MM.1S (cell line): ENCODE data around the gene OR1F1.

Experiments used
- DNase-seq: peaks from one replicate; pipeline ENCODE4 v3.0.0-alpha.2; 2015
- H2AFZ ChIP-seq: fragments of 300-600 bp; sonication (generic); 2 replicates; pipeline ENCODE4 v1.6.0; 2016; ENCODE audit warnings: antibody characterized with exemption, low read length
- H3F3A ChIP-seq: fragments of 300-600 bp; sonication (generic); 2 replicates; pipeline ENCODE4 v1.6.1; 2016; ENCODE audit warnings: mild to moderate bottlenecking, antibody characterized with exemption, low read length, moderate library complexity, mixed read lengths; ENCODE audit not compliant: insufficient read depth
- H3K27ac ChIP-seq: fragments of 300-600 bp; sonication (generic); 2 replicates; pipeline ENCODE4 v1.5.1; 2016; ENCODE audit warnings: mild to moderate bottlenecking, low read length
- H3K27me3 ChIP-seq: fragments of 300-600 bp; sonication (generic); replicated peaks from 2 replicates; pipeline ENCODE4 v1.6.0; 2016; ENCODE audit warnings: low read length; ENCODE audit not compliant: insufficient read depth
- H3K36me3 ChIP-seq: fragments of 300-600 bp; sonication (generic); replicated peaks from 2 replicates; pipeline ENCODE4 v1.6.1; 2016; ENCODE audit warnings: mild to moderate bottlenecking, low read length, mixed read lengths; ENCODE audit not compliant: insufficient read depth
- H3K4me1 ChIP-seq: fragments of 300-600 bp; sonication (generic); 2 replicates; pipeline ENCODE4 v1.6.1; 2016; ENCODE audit warnings: low read length, mixed read lengths
- H3K4me2 ChIP-seq: fragments of 300-600 bp; sonication (generic); 2 replicates; pipeline ENCODE4 v1.6.0; 2016; ENCODE audit warnings: low read depth, low read length
- H3K4me3 ChIP-seq: fragments of 300-600 bp; sonication (generic); 2 replicates; pipeline ENCODE4 v1.5.1; 2016; ENCODE audit warnings: low read length, mixed read lengths
- H3K79me2 ChIP-seq: fragments of 300-600 bp; sonication (generic); 2 replicates; pipeline ENCODE4 v1.6.1; 2016; ENCODE audit warnings: mixed run types, low read length, mixed read lengths
- H3K9ac ChIP-seq: fragments of 300-600 bp; sonication (generic); 2 replicates; pipeline ENCODE4 v1.6.1; 2016; ENCODE audit warnings: low read length, mixed read lengths
- H3K9me2 ChIP-seq: fragments of 300-600 bp; sonication (generic); replicated peaks from 2 replicates; pipeline ENCODE4 v1.6.1; 2016; ENCODE audit warnings: mild to moderate bottlenecking, low read length, mixed read lengths; ENCODE audit not compliant: insufficient read depth
- H3K9me3 ChIP-seq: fragments of 300-600 bp; sonication (generic); replicated peaks from 2 replicates; pipeline ENCODE4 v1.6.1; 2016; ENCODE audit warnings: mild to moderate bottlenecking, low read length, mixed read lengths; ENCODE audit not compliant: insufficient read depth
- H4K20me1 ChIP-seq: fragments of 300-600 bp; sonication (generic); 2 replicates; pipeline ENCODE4 v1.6.1; 2016; ENCODE audit warnings: mild to moderate bottlenecking, low read length, moderate library complexity, mixed read lengths; ENCODE audit not compliant: insufficient read depth
- CTCF ChIP-seq: fragments of 300-600 bp; sonication (generic); IDR thresholded peaks from 2 replicates; pipeline ENCODE4 v1.5.1; 2016; ENCODE audit warnings: antibody characterized with exemption, low read length, mixed read lengths
- EZH2 ChIP-seq: fragments of 300-600 bp; sonication (generic); optimal IDR thresholded peaks from 2 replicates; pipeline ENCODE3; 2017; ENCODE audit warnings: low read depth, mild to moderate bottlenecking, antibody characterized with exemption, low read length, mixed read lengths
- EZH2phosphoT487 ChIP-seq: fragments of 300-600 bp; sonication (generic); IDR thresholded peaks from 2 replicates; pipeline ENCODE4 v1.6.1; 2018; ENCODE audit warnings: antibody characterized with exemption, low read length

OR1F1 gene

DNA sequence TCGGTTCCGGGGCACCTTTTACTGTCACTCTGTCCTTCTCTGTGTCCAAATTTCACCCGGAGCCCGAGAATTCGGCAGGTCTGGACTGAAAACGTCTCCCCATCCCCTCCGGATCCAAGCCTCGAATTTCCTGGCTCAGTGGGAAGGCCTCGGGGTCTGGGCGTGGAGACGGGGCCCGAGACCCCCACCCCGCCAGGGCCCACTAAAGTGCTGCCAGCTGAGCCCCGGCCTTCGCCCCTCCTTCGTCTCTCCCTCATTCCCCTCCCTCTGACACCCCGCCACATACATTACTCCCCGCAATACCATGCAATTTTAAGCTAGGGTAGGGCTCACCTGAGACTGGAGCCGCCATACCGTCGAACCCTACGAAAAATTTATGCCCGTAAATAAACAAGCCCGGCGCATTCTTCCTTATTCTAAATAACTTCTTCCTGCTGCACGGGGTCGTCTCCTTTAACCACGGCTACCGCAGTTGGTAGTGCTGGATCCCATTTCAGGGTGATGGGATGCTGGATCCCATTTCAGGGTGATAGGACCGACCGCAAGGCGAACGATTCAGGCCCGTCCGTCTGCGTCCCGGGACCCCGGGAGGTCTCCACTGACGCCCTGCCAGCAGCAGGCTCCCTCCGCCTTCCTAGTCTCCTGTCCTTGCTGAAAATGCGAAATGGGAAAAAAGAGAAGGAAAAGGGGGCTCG, 4.4 kb upstream of the OR1F1 start:
- Histone ChIP-seq H3K4me1 (no peaks in the 10 kb centered on the region), H2AFZ (no peak overlapping the region), H3K27ac (no peak overlapping the region), H3K79me2 (no peaks in the 10 kb centered on the region), H3K9me3 (no peaks in the 10 kb centered on the region), H3K9me2 (no peaks in the 10 kb centered on the region), H3K4me2 (0 out of 2 replicates have a peak overlapping the region, but pooled peaks have one; percentile 12), H4K20me1 (no peaks in the 10 kb centered on the region), H3K4me3 (no peak overlapping the region), H3K36me3 (no peaks in the 10 kb centered on the region), H3K9ac (no peak overlapping the region), H3K27me3 (peaks cover 87% of the 10 kb centered on the region), H3F3A (no peaks in the 10 kb centered on the region)
- TF ChIP-seq EZH2phosphoT487: no peak
- no peak for TF ChIP-seq EZH2
- no peak for TF ChIP-seq CTCF
- no peak for DNase-seq

DNA sequence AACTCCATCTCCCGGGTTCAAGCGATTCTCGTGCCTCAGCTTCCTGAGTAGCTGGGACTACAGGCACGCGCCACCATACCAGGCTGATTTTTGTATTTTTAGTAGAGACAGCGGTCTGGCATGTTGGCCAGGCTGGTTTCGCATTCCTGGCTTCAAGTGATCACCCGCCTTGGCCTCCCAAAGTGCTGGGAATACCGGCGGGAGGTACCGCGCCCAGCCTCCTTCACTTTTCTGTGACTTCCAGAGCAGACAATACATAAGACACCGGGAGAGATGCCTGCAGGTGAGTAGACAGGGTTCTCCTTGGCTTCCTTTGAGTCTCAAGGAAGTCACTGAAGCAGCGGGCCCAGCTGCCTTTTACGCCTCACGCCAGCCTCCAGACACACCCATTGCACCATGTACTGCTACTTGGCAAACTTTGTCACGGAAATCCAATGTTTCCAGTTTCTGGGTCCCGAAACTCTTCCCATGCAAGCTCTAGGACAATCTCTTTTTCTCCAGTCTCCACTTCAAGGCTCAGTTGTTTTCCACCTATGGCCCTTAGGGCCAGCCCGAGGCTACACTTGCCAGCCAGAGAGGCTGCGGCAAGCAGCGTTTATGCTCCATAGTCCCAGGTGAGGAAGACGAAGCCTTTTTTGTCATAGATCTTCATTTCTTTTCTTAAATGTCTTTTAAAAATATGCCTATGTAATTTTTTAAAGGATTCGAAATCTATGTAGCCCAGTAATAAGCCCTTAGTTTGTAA, 886 bp upstream of the OR1F1 start:
- no peaks in the 10 kb centered on the region for H3K79me2 ChIP-seq
- no peak overlapping the region for H3K4me2 ChIP-seq
- no peaks in the 10 kb centered on the region for H3K9me3 ChIP-seq

GRCh38 chr16:3188675-3188924, 596 bp downstream of the OR1F1 start:
- no peaks in the 10 kb centered on the region for H3K36me3 ChIP-seq
- no peaks in the 10 kb centered on the region for H3F3A ChIP-seq
- no peaks in the 10 kb centered on the region for H4K20me1 ChIP-seq
- no peak overlapping the region for H3K9ac ChIP-seq
- H3K27ac ChIP-seq: no peak overlapping the region
- no peak overlapping the region for H2AFZ ChIP-seq
- H3K4me3 ChIP-seq: 0 out of 2 replicates have a peak overlapping the region, but pooled peaks have one; percentile 12
- no peaks in the 10 kb centered on the region for H3K9me2 ChIP-seq
- DNase-seq: no peak
- H3K27me3 ChIP-seq: peaks cover 87% of the 10 kb centered on the region
- H3K9me3 ChIP-seq: no peaks in the 10 kb centered on the region
- no peaks in the 10 kb centered on the region for H3K79me2 ChIP-seq
- H3K4me1 ChIP-seq: no peaks in the 10 kb centered on the region
- H3K4me2 ChIP-seq: peak overlapping the region; percentile 24; the same call in 1 of the 2 replicates
- TF ChIP-seq EZH2 (no peak), EZH2phosphoT487 (no peak), CTCF (no peak)

More for the DNA sequence above, 886 bp upstream of the OR1F1 start:
- no peak for DNase-seq
- Histone ChIP-seq H3K4me1 (no peaks in the 10 kb centered on the region), H2AFZ (no peak overlapping the region), H3K9ac (no peak overlapping the region), H4K20me1 (no peaks in the 10 kb centered on the region), H3K27me3 (peaks cover 90% of the 10 kb centered on the region), H3K27ac (no peak overlapping the region), H3K9me2 (no peaks in the 10 kb centered on the region), H3K4me3 (no peak overlapping the region), H3F3A (no peaks in the 10 kb centered on the region), H3K36me3 (no peaks in the 10 kb centered on the region)
- TF ChIP-seq EZH2 (no peak), CTCF (no peak), EZH2phosphoT487 (no peak)
